Measurements from ENCODE around the gene CRACR2A. TPM values are rescaled to one million over a fixed set of nuclear protein-coding genes. Genes with fewer than 3 reads are reported as not detected.

CRACR2A gene
- total and polyA plus RNA-seq, 10 of the 15 experiments (the other 5 are each of a cell fraction or from before 2014, with no cell fraction given) = 2.1 to 18.0 (median 13.2) TPM

DNA sequence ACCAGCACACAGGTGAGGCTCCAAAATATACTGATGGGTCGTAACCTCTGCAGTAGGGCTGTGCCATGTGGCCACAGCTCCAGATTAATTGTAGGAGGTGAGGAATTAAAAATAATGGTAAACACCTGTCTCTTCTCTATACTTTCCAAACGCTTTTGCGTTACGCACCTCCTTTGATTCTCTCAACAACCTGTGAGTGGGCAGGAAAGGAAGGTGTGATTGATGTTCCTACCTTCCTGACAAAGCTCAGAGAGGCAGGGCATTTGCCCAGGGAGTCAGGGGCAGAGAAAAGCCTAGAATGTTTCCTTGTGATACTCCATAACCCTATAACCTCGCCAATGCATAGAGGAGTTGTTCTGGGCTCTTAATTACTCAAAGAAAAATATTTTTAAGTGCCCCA lies 137.0 kb downstream of the CRACR2A start (continued):
- TF ChIP-seq, protein P1, sequence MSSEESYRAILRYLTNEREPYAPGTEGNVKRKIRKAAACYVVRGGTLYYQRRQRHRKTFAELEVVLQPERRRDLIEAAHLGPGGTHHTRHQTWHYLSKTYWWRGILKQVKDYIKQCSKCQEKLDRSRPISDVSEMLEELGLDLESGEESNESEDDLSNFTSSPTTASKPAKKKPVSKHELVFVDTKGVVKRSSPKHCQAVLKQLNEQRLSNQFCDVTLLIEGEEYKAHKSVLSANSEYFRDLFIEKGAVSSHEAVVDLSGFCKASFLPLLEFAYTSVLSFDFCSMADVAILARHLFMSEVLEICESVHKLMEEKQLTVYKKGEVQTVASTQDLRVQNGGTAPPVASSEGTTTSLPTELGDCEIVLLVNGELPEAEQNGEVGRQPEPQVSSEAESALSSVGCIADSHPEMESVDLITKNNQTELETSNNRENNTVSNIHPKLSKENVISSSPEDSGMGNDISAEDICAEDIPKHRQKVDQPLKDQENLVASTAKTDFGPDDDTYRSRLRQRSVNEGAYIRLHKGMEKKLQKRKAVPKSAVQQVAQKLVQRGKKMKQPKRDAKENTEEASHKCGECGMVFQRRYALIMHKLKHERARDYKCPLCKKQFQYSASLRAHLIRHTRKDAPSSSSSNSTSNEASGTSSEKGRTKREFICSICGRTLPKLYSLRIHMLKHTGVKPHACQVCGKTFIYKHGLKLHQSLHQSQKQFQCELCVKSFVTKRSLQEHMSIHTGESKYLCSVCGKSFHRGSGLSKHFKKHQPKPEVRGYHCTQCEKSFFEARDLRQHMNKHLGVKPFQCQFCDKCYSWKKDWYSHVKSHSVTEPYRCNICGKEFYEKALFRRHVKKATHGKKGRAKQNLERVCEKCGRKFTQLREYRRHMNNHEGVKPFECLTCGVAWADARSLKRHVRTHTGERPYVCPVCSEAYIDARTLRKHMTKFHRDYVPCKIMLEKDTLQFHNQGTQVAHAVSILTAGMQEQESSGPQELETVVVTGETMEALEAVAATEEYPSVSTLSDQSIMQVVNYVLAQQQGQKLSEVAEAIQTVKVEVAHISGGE (CRISPR knock-in tag; IDR thresholded peaks at IDR 0.05) = no peak
- TF ChIP-seq PAX5 (IDR thresholded peaks at IDR 0.05; ENCODE audit: borderline replicate concordance, low read depth, low read length) = no peak
- TF ChIP-seq, protein P2, sequence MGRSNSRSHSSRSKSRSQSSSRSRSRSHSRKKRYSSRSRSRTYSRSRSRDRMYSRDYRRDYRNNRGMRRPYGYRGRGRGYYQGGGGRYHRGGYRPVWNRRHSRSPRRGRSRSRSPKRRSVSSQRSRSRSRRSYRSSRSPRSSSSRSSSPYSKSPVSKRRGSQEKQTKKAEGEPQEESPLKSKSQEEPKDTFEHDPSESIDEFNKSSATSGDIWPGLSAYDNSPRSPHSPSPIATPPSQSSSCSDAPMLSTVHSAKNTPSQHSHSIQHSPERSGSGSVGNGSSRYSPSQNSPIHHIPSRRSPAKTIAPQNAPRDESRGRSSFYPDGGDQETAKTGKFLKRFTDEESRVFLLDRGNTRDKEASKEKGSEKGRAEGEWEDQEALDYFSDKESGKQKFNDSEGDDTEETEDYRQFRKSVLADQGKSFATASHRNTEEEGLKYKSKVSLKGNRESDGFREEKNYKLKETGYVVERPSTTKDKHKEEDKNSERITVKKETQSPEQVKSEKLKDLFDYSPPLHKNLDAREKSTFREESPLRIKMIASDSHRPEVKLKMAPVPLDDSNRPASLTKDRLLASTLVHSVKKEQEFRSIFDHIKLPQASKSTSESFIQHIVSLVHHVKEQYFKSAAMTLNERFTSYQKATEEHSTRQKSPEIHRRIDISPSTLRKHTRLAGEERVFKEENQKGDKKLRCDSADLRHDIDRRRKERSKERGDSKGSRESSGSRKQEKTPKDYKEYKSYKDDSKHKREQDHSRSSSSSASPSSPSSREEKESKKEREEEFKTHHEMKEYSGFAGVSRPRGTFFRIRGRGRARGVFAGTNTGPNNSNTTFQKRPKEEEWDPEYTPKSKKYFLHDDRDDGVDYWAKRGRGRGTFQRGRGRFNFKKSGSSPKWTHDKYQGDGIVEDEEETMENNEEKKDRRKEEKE (IDR thresholded peaks at IDR 0.05) = no peak
- no peak for TF ChIP-seq ASH2L (IDR thresholded peaks at IDR 0.05; ENCODE audit: borderline replicate concordance, low read depth)
- TF ChIP-seq TCF12 (IDR thresholded peaks at IDR 0.05; ENCODE audit: low read depth, low read length) = no peak
- no peak for TF ChIP-seq POLR2AphosphoS2 (IDR thresholded peaks at IDR 0.05; ENCODE audit: low read depth, low read length)
- TF ChIP-seq MYC (IDR thresholded peaks at IDR 0.05; ENCODE audit: insufficient read depth, insufficient read length, insufficient replicate concordance, low read length, severe bottlenecking) = no peak
- TF ChIP-seq, protein P3, sequence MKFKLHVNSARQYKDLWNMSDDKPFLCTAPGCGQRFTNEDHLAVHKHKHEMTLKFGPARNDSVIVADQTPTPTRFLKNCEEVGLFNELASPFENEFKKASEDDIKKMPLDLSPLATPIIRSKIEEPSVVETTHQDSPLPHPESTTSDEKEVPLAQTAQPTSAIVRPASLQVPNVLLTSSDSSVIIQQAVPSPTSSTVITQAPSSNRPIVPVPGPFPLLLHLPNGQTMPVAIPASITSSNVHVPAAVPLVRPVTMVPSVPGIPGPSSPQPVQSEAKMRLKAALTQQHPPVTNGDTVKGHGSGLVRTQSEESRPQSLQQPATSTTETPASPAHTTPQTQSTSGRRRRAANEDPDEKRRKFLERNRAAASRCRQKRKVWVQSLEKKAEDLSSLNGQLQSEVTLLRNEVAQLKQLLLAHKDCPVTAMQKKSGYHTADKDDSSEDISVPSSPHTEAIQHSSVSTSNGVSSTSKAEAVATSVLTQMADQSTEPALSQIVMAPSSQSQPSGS (IDR thresholded peaks at IDR 0.05; ENCODE audit: low read length) = no peak

All from GM12878 (cell line).